ENCODE data around the gene CCDC30.

The CCDC30 gene

GRCh38 chr1:42420121-42420520, 43.0 kb upstream of the CCDC30 start:
- in situ Hi-C loops (cut with HindIII; ENCODE audit: low pct_ligation_motif_present, low sequenced_read_pairs) = no loop called here
- DNase-seq = no peak
- Histone ChIP-seq H3K4me3 (ENCODE audit: low read depth, low read length) (no peak overlapping the region), H3K36me3 (replicated peaks) (no peaks in the 10 kb centered on the region), H3K27me3 (replicated peaks) (peaks cover 1% of the 10 kb centered on the region), H3K27ac (no peak overlapping the region)
- no peak for TF ChIP-seq CTCF (IDR thresholded peaks at IDR 0.05; ENCODE audit: low read depth, low read length, missing control alignments)

- peak; percentile 28 for DNase-seq
- peaks cover 1% of the 10 kb centered on the region for H3K27me3 ChIP-seq (replicated peaks)
- no peak overlapping the region for H3K4me3 ChIP-seq (ENCODE audit: low read depth, low read length)
- TF ChIP-seq CTCF (IDR thresholded peaks at IDR 0.05; ENCODE audit: low read depth, low read length, missing control alignments) = no peak
- in situ Hi-C loops (cut with HindIII; ENCODE audit: low pct_ligation_motif_present, low sequenced_read_pairs) = no loop called here
- no peaks in the 10 kb centered on the region for H3K36me3 ChIP-seq (replicated peaks)
- H3K27ac ChIP-seq = no peak overlapping the region
These were observed 42.0 kb upstream of the CCDC30 start for GRCh38 chr1:42420911-42421585.

- Histone ChIP-seq H3K27ac (no peak overlapping the region), H3K36me3 (replicated peaks) (no peaks in the 10 kb centered on the region), H3K27me3 (replicated peaks) (peaks cover 1% of the 10 kb centered on the region), H3K4me3 (ENCODE audit: low read depth, low read length) (no peak overlapping the region)
- no peak for TF ChIP-seq CTCF (IDR thresholded peaks at IDR 0.05; ENCODE audit: low read depth, low read length, missing control alignments)
- DNase-seq = no peak
- in situ Hi-C loops (cut with HindIII; ENCODE audit: low pct_ligation_motif_present, low sequenced_read_pairs) = no loop called here
These were observed 40.3 kb upstream of the CCDC30 start for GRCh38 chr1:42422737-42423136.

DNA sequence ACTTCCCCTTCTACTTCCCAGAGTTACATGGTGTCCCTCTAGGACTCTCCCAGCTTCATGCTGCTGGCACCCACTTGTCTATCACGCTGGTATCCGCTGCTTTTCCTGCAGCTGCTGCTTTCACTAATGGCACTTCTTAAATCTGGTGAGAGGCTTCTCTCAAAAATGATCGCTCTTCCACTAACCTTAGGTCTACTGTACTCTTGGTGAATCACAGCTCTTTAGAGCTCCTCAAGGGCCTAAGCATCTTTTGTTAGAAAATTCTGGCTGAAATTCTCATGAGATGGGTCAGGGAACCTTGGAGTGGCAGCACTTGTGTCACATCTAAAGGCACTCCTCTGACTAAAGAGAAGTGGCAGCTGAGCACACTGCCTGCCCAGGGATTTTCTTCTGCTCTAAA, 39.4 kb upstream of the CCDC30 start:
- Histone ChIP-seq H3K4me3 (ENCODE audit: low read depth, low read length) (no peak overlapping the region), H3K27ac (no peak overlapping the region), H3K36me3 (replicated peaks) (no peaks in the 10 kb centered on the region), H3K27me3 (replicated peaks) (peaks cover 1% of the 10 kb centered on the region)
- DNase-seq = no peak
- TF ChIP-seq CTCF (IDR thresholded peaks at IDR 0.05; ENCODE audit: low read depth, low read length, missing control alignments) = no peak
- in situ Hi-C loops (cut with HindIII; ENCODE audit: low pct_ligation_motif_present, low sequenced_read_pairs) = no loop called here

GRCh38 chr1:42424201-42424600, 38.9 kb upstream of the CCDC30 start:
- Histone ChIP-seq H3K4me3 (ENCODE audit: low read depth, low read length) (no peak overlapping the region), H3K27me3 (replicated peaks) (peaks cover 1% of the 10 kb centered on the region), H3K27ac (no peak overlapping the region), H3K36me3 (replicated peaks) (no peaks in the 10 kb centered on the region)
- DNase-seq = no peak
- in situ Hi-C loops (cut with HindIII; ENCODE audit: low pct_ligation_motif_present, low sequenced_read_pairs) = no loop called here
- TF ChIP-seq CTCF (IDR thresholded peaks at IDR 0.05; ENCODE audit: low read depth, low read length, missing control alignments) = no peak

GRCh38 chr1:42427240-42427639, 35.8 kb upstream of the CCDC30 start:
- in situ Hi-C loops (cut with HindIII; ENCODE audit: low pct_ligation_motif_present, low sequenced_read_pairs) = no loop called here

More at GRCh38 chr1:42427240-42427639, 35.8 kb upstream of the CCDC30 start:
- DNase-seq = no peak
- no peaks in the 10 kb centered on the region for H3K36me3 ChIP-seq (replicated peaks)
- H3K27me3 ChIP-seq (replicated peaks) = peaks cover 1% of the 10 kb centered on the region
- no peak overlapping the region for H3K27ac ChIP-seq
- TF ChIP-seq CTCF (IDR thresholded peaks at IDR 0.05; ENCODE audit: low read depth, low read length, missing control alignments) = no peak
- no peak overlapping the region for H3K4me3 ChIP-seq (ENCODE audit: low read depth, low read length)

Measured in brain microvascular endothelial cell (primary cell).